H9 (cell line): ENCODE measurements around the gene NEK4. TPM values are rescaled to one million over a fixed set of nuclear protein-coding genes. Genes with fewer than 3 reads are reported as not detected.

Experiments
- DNase-seq: peaks from one replicate; pipeline ENCODE4 v3.0.0-alpha.2; 2017
- H2AFZ ChIP-seq: one replicate; pipeline ENCODE4 v1.6.1; 2013; ENCODE audit warnings: mild to moderate bottlenecking, low read length, control low read depth, moderate library complexity
- H2AK5ac ChIP-seq: 2 replicates; pipeline ENCODE4 v1.6.1; 2013; ENCODE audit warnings: low read length, control low read depth, mixed read lengths; ENCODE audit not compliant: insufficient read length
- H2BK120ac ChIP-seq: one replicate; pipeline ENCODE4 v1.6.1; 2013; ENCODE audit warnings: low read depth, mild to moderate bottlenecking, low read length, control low read depth, inconsistent platforms; ENCODE audit not compliant: poor library complexity, severe bottlenecking
- H2BK12ac ChIP-seq: 2 replicates; pipeline ENCODE4 v1.6.1; 2013; ENCODE audit warnings: low read length, control low read depth, mixed read lengths, low read depth; ENCODE audit not compliant: insufficient read length
- H2BK15ac ChIP-seq: 2 replicates; pipeline ENCODE4 v1.6.1; 2013; ENCODE audit warnings: low read depth, low read length, control low read depth
- H2BK20ac ChIP-seq: one replicate; pipeline ENCODE4 v1.6.1; 2013; ENCODE audit warnings: low read depth, mild to moderate bottlenecking, low read length, control low read depth, inconsistent platforms; ENCODE audit not compliant: poor library complexity, severe bottlenecking
- H2BK5ac ChIP-seq: 2 replicates; pipeline ENCODE4 v1.6.1; 2013; ENCODE audit warnings: low read length, control low read depth, mixed read lengths; ENCODE audit not compliant: insufficient read length
- H3K14ac ChIP-seq: 2 replicates; pipeline ENCODE4 v1.6.1; 2013; ENCODE audit warnings: low read length, control low read depth; ENCODE audit not compliant: insufficient read depth
- H3K18ac ChIP-seq: 2 replicates; pipeline ENCODE4 v1.6.1; 2013; ENCODE audit warnings: low read depth, mild to moderate bottlenecking, mixed read lengths, low read length, control low read depth; ENCODE audit not compliant: insufficient read length
- H3K23ac ChIP-seq: 2 replicates; pipeline ENCODE4 v1.6.1; 2013; ENCODE audit warnings: low read length, control low read depth, mixed read lengths, low read depth; ENCODE audit not compliant: insufficient read length
- H3K23me2 ChIP-seq: 2 replicates; pipeline ENCODE4 v1.6.1; 2013; ENCODE audit warnings: low read depth, mild to moderate bottlenecking, mixed read lengths, low read length, control low read depth; ENCODE audit not compliant: insufficient read length, poor library complexity, severe bottlenecking
- H3K27ac ChIP-seq: 2 replicates; pipeline ENCODE4 v1.5.1; 2013; ENCODE audit warnings: low read length, control low read depth, mixed read lengths, low read depth; ENCODE audit not compliant: insufficient read length
- H3K27me3 ChIP-seq: 2 replicates; pipeline ENCODE4 v1.6.1; 2013; ENCODE audit warnings: low read length, control low read depth, inconsistent platforms; ENCODE audit not compliant: insufficient read depth
- H3K4ac ChIP-seq: 2 replicates; pipeline ENCODE4 v1.6.1; 2013; ENCODE audit warnings: low read depth, mild to moderate bottlenecking, control low read depth, inconsistent platforms, low read length, moderate library complexity
- H3K4me1 ChIP-seq: 2 replicates; pipeline ENCODE4 v1.6.1; 2013; ENCODE audit warnings: low read length, control low read depth, inconsistent platforms; ENCODE audit not compliant: insufficient read depth
- H3K4me2 ChIP-seq: 2 replicates; pipeline ENCODE4 v1.6.1; 2013; ENCODE audit warnings: low read length, control low read depth, mixed read lengths; ENCODE audit not compliant: insufficient read length, insufficient read depth
- H3K56ac ChIP-seq: 2 replicates; pipeline ENCODE4 v1.6.1; 2013; ENCODE audit warnings: low read depth, mild to moderate bottlenecking, mixed read lengths, low read length, control low read depth; ENCODE audit not compliant: insufficient read length
- H3K79me1 ChIP-seq: 2 replicates; pipeline ENCODE4 v1.6.1; 2013; ENCODE audit warnings: low read depth, mild to moderate bottlenecking, moderate library complexity, low read length, control low read depth, inconsistent platforms; ENCODE audit not compliant: insufficient read depth, poor library complexity, severe bottlenecking
- H3K79me2 ChIP-seq: 2 replicates; pipeline ENCODE4 v1.6.1; 2013; ENCODE audit warnings: low read length, control low read depth, inconsistent platforms; ENCODE audit not compliant: insufficient read depth
- H3K9ac ChIP-seq: 2 replicates; pipeline ENCODE4 v1.6.1; 2013; ENCODE audit warnings: low read length, control low read depth, mixed read lengths; ENCODE audit not compliant: insufficient read length; ENCODE audit errors: extremely low read depth
- H3K9me3 ChIP-seq: one replicate; pipeline ENCODE4 v1.6.1; 2013; ENCODE audit warnings: low read depth, low read length, inconsistent platforms; ENCODE audit not compliant: control insufficient read depth
- H3T11ph ChIP-seq: one replicate; pipeline ENCODE4 v1.6.1; 2013; ENCODE audit warnings: mild to moderate bottlenecking, low read length, control low read depth, inconsistent platforms
- H4K20me1 ChIP-seq: one replicate; pipeline ENCODE4 v1.6.1; 2013; ENCODE audit not compliant: control insufficient read depth, insufficient read length, insufficient read depth
- H4K5ac ChIP-seq: 2 replicates; pipeline ENCODE4 v1.6.1; 2013; ENCODE audit warnings: low read depth, mild to moderate bottlenecking, mixed read lengths, low read length, control low read depth; ENCODE audit not compliant: insufficient read length
- H4K8ac ChIP-seq: replicated peaks from 2 replicates; pipeline ENCODE4 v1.6.1; 2013; ENCODE audit warnings: low read length, control low read depth, mixed read lengths, low read depth; ENCODE audit not compliant: insufficient read length
- H4K91ac ChIP-seq: 2 replicates; pipeline ENCODE4 v1.6.1; 2013; ENCODE audit warnings: low read depth, mild to moderate bottlenecking, moderate library complexity, mixed read lengths, low read length, control low read depth; ENCODE audit not compliant: insufficient read length
- H3K27ac Mint-ChIP-seq, 3 experiments: 2 replicates in 2 of 3; 3 replicates in 1 of 3; pipeline ENCODE4 v1.8.0; 2020 to 2021; ENCODE audit warnings: mixed read lengths in 3 of 3, mild to moderate bottlenecking in 1 of 3, moderate library complexity in 1 of 3
- H3K27me3 Mint-ChIP-seq: 2 replicates; pipeline ENCODE4 v1.8.0; 2021; ENCODE audit warnings: low read depth, mild to moderate bottlenecking, moderate library complexity, mixed read lengths
- H3K36me3 Mint-ChIP-seq, 3 experiments: 2 replicates in 2 of 3; 3 replicates in 1 of 3; pipeline ENCODE4 v1.8.0; 2020 to 2021; ENCODE audit warnings: low read depth in 3 of 3, mixed read lengths in 3 of 3; ENCODE audit not compliant: insufficient read depth in 1 of 3
- H3K4me1 Mint-ChIP-seq, 2 experiments: 2 replicates each; pipeline ENCODE4 v1.8.0; 2020; ENCODE audit warnings: mixed read lengths in 2 of 2
- H3K4me3 Mint-ChIP-seq, 2 experiments: 2 replicates in 1 of 2; 3 replicates in 1 of 2; pipeline ENCODE4 v1.8.0; 2020 to 2021; ENCODE audit warnings: mild to moderate bottlenecking in 2 of 2, mixed read lengths in 2 of 2, moderate library complexity in 1 of 2
- H3K9me3 Mint-ChIP-seq, 2 experiments: 2 replicates in 1 of 2; 3 replicates in 1 of 2; pipeline ENCODE4 v1.8.0; 2020; ENCODE audit warnings: mild to moderate bottlenecking in 2 of 2, mixed read lengths in 2 of 2, moderate library complexity in 1 of 2
- WGBS: extraction: QIAGEN DNeasy Blood & Tissue Kit; methylation state at CpG from one replicate; pipeline ENCODE4 v1.1.7; 2013; ENCODE audit warnings: missing lambda C conversion rate, low lambda C conversion rate, mixed read lengths; ENCODE audit not compliant: insufficient read length; ENCODE audit errors: extremely low coverage; 5-methylcytosine and 5-hydroxymethylcytosine counted together
- total RNA-seq: library from RNA; stranded (reverse); gene quantifications from 2 replicates; pipeline ENCODE4 v1.2.1, GENCODE V29; 2021
- TF ChIP-seq, protein P1 (sequence below): fragments of 200-600 bp; sonication (generic); conservative IDR thresholded peaks from 3 replicates; pipeline ENCODE4 v1.8.0; 2021; ENCODE audit warnings: antibody characterized with exemption, mild to moderate bottlenecking

NEK4 gene
- total RNA-seq, 1 experiment from 2014 or later = 36.0 TPM

DNA sequence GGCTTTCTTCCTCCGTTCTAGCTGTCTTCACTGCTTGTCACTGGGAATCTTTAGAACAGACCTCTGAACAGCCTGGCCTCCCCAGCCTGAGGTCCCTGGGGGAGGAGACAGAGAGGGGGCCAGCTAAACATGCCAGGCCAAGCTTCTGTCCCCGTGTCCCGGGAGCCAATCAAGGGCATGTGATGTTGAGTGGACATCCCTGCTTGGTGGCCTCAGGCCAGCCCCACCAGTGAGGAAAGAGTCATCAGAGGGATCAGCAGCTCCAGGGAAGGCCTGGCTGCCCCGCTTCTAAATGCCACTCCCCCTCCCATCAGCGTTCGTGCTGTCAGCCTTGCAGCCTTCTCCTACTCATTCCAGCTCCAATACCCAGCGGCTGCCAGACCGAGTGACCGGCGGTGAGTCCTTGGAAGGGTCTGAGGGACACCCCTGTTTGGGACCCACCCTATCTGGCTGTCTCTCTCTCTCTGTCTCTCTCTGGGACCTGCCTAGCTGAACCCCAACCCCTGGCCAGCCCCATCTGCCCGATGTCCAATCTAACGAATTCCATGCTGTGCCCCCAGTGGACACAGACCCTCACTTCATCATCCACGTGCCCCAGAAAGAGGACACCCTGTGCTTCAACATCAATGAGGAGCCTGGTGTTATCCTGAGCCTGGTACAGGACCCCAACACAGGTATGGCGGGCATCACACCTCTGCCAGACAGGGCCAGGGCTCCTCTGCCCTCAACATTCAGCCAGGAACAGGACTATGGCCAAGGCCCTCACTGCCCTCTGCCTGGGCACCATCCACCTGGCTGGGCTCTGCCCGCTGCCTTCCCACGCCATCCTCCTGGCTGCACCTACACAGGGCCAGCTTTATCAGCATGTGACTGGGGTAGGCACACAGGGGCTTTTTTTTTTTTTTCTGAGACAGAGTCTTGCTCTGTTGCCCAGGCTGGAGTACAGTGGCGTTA is 17.2 kb upstream of the NEK4 start:
- Histone ChIP-seq H4K91ac (no peak overlapping the region), H3K23ac (no peak overlapping the region), H3K23me2 (no peaks in the 10 kb centered on the region), H4K20me1 (no peaks in the 10 kb centered on the region), H3K14ac (no peak overlapping the region), H4K8ac (no peak overlapping the region), H2BK12ac (no peak overlapping the region), H2BK120ac (no peak overlapping the region), H4K5ac (no peak overlapping the region), H3K9ac (no peak overlapping the region), H3K4me2 (no peak overlapping the region), H3K4me1 (no peaks in the 10 kb centered on the region), H2BK20ac (no peak overlapping the region), H3K79me2 (no peaks in the 10 kb centered on the region), H2AFZ (no peak overlapping the region), H2BK5ac (no peak overlapping the region), H3K27ac (no peak overlapping the region), H3K27me3 (no peaks in the 10 kb centered on the region), H3K4ac (no peak overlapping the region), H2BK15ac (no peak overlapping the region), H3K9me3 (no peaks in the 10 kb centered on the region), H3K18ac (no peak overlapping the region), H2AK5ac (no peak overlapping the region), H3K56ac (no peak overlapping the region), H3T11ph (no peak overlapping the region), H3K79me1 (no peaks in the 10 kb centered on the region)
- no peaks in the 10 kb centered on the region; a peak in 2 of 7 replicates for H3K36me3 Mint-ChIP-seq
- peaks cover 2% of the 10 kb centered on the region for H3K27me3 Mint-ChIP-seq
- no peak overlapping the region for H3K4me3 Mint-ChIP-seq
- no peak for DNase-seq
- H3K4me1 Mint-ChIP-seq = no peaks in the 10 kb centered on the region
- TF ChIP-seq, protein P1, sequence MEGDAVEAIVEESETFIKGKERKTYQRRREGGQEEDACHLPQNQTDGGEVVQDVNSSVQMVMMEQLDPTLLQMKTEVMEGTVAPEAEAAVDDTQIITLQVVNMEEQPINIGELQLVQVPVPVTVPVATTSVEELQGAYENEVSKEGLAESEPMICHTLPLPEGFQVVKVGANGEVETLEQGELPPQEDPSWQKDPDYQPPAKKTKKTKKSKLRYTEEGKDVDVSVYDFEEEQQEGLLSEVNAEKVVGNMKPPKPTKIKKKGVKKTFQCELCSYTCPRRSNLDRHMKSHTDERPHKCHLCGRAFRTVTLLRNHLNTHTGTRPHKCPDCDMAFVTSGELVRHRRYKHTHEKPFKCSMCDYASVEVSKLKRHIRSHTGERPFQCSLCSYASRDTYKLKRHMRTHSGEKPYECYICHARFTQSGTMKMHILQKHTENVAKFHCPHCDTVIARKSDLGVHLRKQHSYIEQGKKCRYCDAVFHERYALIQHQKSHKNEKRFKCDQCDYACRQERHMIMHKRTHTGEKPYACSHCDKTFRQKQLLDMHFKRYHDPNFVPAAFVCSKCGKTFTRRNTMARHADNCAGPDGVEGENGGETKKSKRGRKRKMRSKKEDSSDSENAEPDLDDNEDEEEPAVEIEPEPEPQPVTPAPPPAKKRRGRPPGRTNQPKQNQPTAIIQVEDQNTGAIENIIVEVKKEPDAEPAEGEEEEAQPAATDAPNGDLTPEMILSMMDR = no peak; the same call in 2 of the 3 replicates
- no peaks in the 10 kb centered on the region; a peak in 1 of 5 replicates for H3K9me3 Mint-ChIP-seq
- WGBS = no CpG with 5 or more reads among the region's 17 CpGs
- no peak overlapping the region; a peak in 1 of 7 replicates for H3K27ac Mint-ChIP-seq
